GM23248 (cell line): ENCODE data around the gene EARS2. TPM values are rescaled to one million over a fixed set of nuclear protein-coding genes. Genes with fewer than 3 reads are reported as not detected.

Experiments
- DNase-seq: peaks from one replicate; pipeline ENCODE4 v3.0.0-alpha.2; 2015
- H2AFZ ChIP-seq: fragments of 200-600 bp; sonication (generic); 2 replicates; pipeline ENCODE4 v1.6.1; 2016; ENCODE audit warnings: antibody characterized with exemption
- H3F3A ChIP-seq: fragments of 200-600 bp; sonication (generic); 2 replicates; pipeline ENCODE4 v1.6.1; 2016; ENCODE audit warnings: mild to moderate bottlenecking, antibody characterized with exemption, mixed run types; ENCODE audit not compliant: insufficient read depth
- H3K27ac ChIP-seq: fragments of 200-600 bp; sonication (generic); 2 replicates; pipeline ENCODE4 v1.5.1; 2016; ENCODE audit warnings: mild to moderate bottlenecking
- H3K27me3 ChIP-seq: fragments of 200-600 bp; sonication (generic); replicated peaks from 2 replicates; pipeline ENCODE4 v1.6.1; 2016; ENCODE audit warnings: mild to moderate bottlenecking; ENCODE audit not compliant: insufficient read depth
- H3K36me3 ChIP-seq: fragments of 200-600 bp; sonication (generic); 2 replicates; pipeline ENCODE4 v1.6.1; 2016; ENCODE audit warnings: low read depth, mild to moderate bottlenecking
- H3K4me1 ChIP-seq: fragments of 200-600 bp; sonication (generic); 2 replicates; pipeline ENCODE4 v1.6.1; 2016; ENCODE audit warnings: mild to moderate bottlenecking; ENCODE audit not compliant: insufficient read depth
- H3K4me2 ChIP-seq: fragments of 200-600 bp; sonication (generic); one replicate; pipeline ENCODE4 v1.6.1; 2016; ENCODE audit warnings: mild to moderate bottlenecking; ENCODE audit not compliant: unreplicated experiment
- H3K4me3 ChIP-seq: fragments of 200-600 bp; sonication (generic); 2 replicates; pipeline ENCODE4 v1.5.1; 2016; ENCODE audit warnings: mild to moderate bottlenecking
- H3K79me2 ChIP-seq: fragments of 200-600 bp; sonication (generic); 2 replicates; pipeline ENCODE4 v1.6.1; 2016; ENCODE audit warnings: mild to moderate bottlenecking; ENCODE audit not compliant: insufficient read depth
- H3K9ac ChIP-seq: fragments of 200-600 bp; sonication (generic); 2 replicates; pipeline ENCODE4 v1.6.1; 2016; ENCODE audit warnings: mild to moderate bottlenecking
- H3K9me2 ChIP-seq: fragments of 200-600 bp; sonication (generic); 2 replicates; pipeline ENCODE4 v1.6.1; 2016; ENCODE audit warnings: mixed run types, mild to moderate bottlenecking, moderate library complexity; ENCODE audit not compliant: insufficient read depth
- H3K9me3 ChIP-seq: fragments of 200-600 bp; sonication (generic); one replicate; pipeline ENCODE4 v1.6.1; 2017; ENCODE audit warnings: low read depth
- H4K20me1 ChIP-seq: fragments of 200-600 bp; sonication (generic); 2 replicates; pipeline ENCODE4 v1.6.0; 2016; ENCODE audit not compliant: insufficient read depth
- EZH2 ChIP-seq: fragments of 200-600 bp; sonication (generic); IDR thresholded peaks from 2 replicates; pipeline ENCODE4 v1.6.1; 2018; ENCODE audit warnings: antibody characterized with exemption, mild to moderate bottlenecking; ENCODE audit not compliant: insufficient read depth, poor library complexity, severe bottlenecking
- EZH2phosphoT487 ChIP-seq: fragments of 200-600 bp; sonication (generic); IDR thresholded peaks from 2 replicates; pipeline ENCODE4 v1.6.1; 2018; ENCODE audit warnings: antibody characterized with exemption, moderate library complexity, mild to moderate bottlenecking, low read depth; ENCODE audit not compliant: insufficient read depth
- WGBS, 2 experiments: methylation state at CpG; one replicate each; pipeline ENCODE4 v1.1.6; 2015 to 2017; ENCODE audit warnings: low lambda C conversion rate in 2 of 2, low coverage in 1 of 2; ENCODE audit errors: missing lambda C conversion rate in 2 of 2; 5-methylcytosine and 5-hydroxymethylcytosine counted together
- in situ Hi-C: fragments of 300-500 bp; cut with MboI; formaldehyde crosslinking; loops from 2 replicates; pipeline ENCODE4 v1.15.0; 2020
- polyA plus RNA-seq: library from polyadenylated mRNA; unstranded; fragments of >200 nt; fragmentation: Nextera tagmentation; extraction: Ambion mirVana; gene quantifications from 2 replicates; pipeline ENCODE4 v1.2.1, GENCODE V29; 2016
- total RNA-seq: library from RNA; depleted of rRNA; stranded (reverse); fragments of >200 nt; shearing (Covaris generic); gene quantifications from 2 replicates; pipeline ENCODE4 v1.2.3, GENCODE V29; 2014

EARS2 gene
- total and polyA plus RNA-seq, 2 experiments from 2014 or later = 15.6 to 27.1 TPM

GRCh38 chr16:23491490-23492391 lies 65.4 kb downstream of the EARS2 start:
- peak; percentile 38 for DNase-seq
- Histone ChIP-seq H3K4me1 (peaks cover 13% of the 10 kb centered on the region; the same call in 1 of the 2 replicates), H3K9me3 (no peaks in the 10 kb centered on the region), H3K79me2 (no peaks in the 10 kb centered on the region), H3K27ac (no peak overlapping the region), H4K20me1 (no peaks in the 10 kb centered on the region), H3K27me3 (no peaks in the 10 kb centered on the region), H3K9me2 (no peaks in the 10 kb centered on the region), H3K36me3 (peaks cover 9% of the 10 kb centered on the region; the same call in 1 of the 2 replicates), H3K9ac (no peak overlapping the region), H3F3A (peaks cover 6% of the 10 kb centered on the region), H2AFZ (no peak overlapping the region), H3K4me3 (no peak overlapping the region), H3K4me2 (no peak overlapping the region)
- TF ChIP-seq EZH2 = no peak
- TF ChIP-seq EZH2phosphoT487 = no peak
- WGBS, 2 experiments = 75 to 76% methylated on average over 14 of the region's 14 CpGs
- in situ Hi-C loops = no loop called here

- no peak for TF ChIP-seq EZH2
- TF ChIP-seq EZH2phosphoT487 = no peak
- no peaks in the 10 kb centered on the region for H3K27me3 ChIP-seq
- no peak overlapping the region for H3K4me2 ChIP-seq
- H2AFZ ChIP-seq = no peak overlapping the region
- in situ Hi-C loops = no loop called here
- no peaks in the 10 kb centered on the region for H3F3A ChIP-seq
- H3K79me2 ChIP-seq = no peaks in the 10 kb centered on the region
- peaks cover 13% of the 10 kb centered on the region; the same call in 1 of the 2 replicates for H3K36me3 ChIP-seq
- WGBS, 2 experiments = 92 to 94% methylated on average over 5 of the region's 5 CpGs
- H4K20me1 ChIP-seq = no peaks in the 10 kb centered on the region
- H3K9me2 ChIP-seq = no peaks in the 10 kb centered on the region
- no peaks in the 10 kb centered on the region for H3K9me3 ChIP-seq
- no peak overlapping the region for H3K4me3 ChIP-seq
- DNase-seq = no peak
- no peak overlapping the region for H3K9ac ChIP-seq
- H3K4me1 ChIP-seq = no peaks in the 10 kb centered on the region
- no peak overlapping the region for H3K27ac ChIP-seq
These were observed 70.7 kb downstream of the EARS2 start for GRCh38 chr16:23486480-23486879.

DNA sequence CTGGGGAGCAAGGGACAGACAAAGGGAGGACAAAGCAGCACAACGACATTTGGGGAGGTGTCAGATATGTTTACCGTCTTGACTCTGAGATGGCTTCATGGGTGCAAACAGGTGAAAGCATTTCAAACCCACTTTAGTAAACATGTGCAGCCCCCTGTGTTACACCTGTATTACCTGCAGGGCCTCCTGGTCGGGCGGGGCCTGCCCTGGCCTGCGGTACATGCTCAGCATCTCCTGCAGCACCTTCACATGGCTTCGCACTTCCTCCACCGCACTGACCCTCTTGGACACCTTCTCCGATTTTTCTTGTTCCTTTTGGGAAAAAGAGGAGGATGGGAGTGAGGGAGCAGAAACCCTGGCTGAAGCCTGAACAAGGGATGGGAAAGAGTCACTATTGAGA lies 71.3 kb downstream of the EARS2 start:
- H3K36me3 ChIP-seq = peaks cover 13% of the 10 kb centered on the region; the same call in 1 of the 2 replicates

DNA sequence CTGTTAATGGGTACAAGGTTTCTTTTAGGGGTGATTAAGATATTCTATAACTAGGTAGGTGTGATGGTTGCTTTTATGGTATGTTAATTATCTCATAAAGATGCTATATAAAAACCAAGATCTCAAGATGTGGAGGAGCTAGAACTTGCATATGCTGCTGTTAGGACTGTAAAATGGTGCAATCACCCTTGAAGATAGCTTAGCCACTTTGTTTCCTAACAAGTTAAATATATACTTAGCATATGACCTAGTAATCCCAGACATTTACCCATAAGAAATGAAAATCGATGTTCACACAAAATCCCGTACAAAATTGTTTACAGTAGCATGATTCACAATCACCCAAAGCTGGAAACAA lies 71.9 kb downstream of the EARS2 start:
- 92 to 100% methylated on average over 2 of the region's 2 CpGs for WGBS, 2 experiments
- H3K36me3 ChIP-seq = peaks cover 10% of the 10 kb centered on the region; the same call in 1 of the 2 replicates
- in situ Hi-C loops = no loop called here

More for the DNA sequence above, 71.3 kb downstream of the EARS2 start:
- no peak overlapping the region for H3K27ac ChIP-seq
- H3K4me1 ChIP-seq = no peaks in the 10 kb centered on the region
- WGBS, 2 experiments = 92 to 93% methylated on average over 8 of the region's 8 CpGs
- DNase-seq = no peak
- no peaks in the 10 kb centered on the region for H3F3A ChIP-seq
- H2AFZ ChIP-seq = no peak overlapping the region
- no peak overlapping the region for H3K4me2 ChIP-seq
- no peak for TF ChIP-seq EZH2
- no peak for TF ChIP-seq EZH2phosphoT487
- no peaks in the 10 kb centered on the region for H3K79me2 ChIP-seq
- in situ Hi-C loops = no loop called here
- no peaks in the 10 kb centered on the region for H3K9me3 ChIP-seq
- H3K4me3 ChIP-seq = no peak overlapping the region
- no peaks in the 10 kb centered on the region for H3K9me2 ChIP-seq
- H4K20me1 ChIP-seq = no peaks in the 10 kb centered on the region
- H3K27me3 ChIP-seq = no peaks in the 10 kb centered on the region
- H3K9ac ChIP-seq = no peak overlapping the region

More for the DNA sequence above, 71.9 kb downstream of the EARS2 start:
- TF ChIP-seq EZH2 (no peak), EZH2phosphoT487 (no peak)
- Histone ChIP-seq H3K4me3 (no peak overlapping the region), H3K27ac (no peak overlapping the region), H3K4me1 (no peaks in the 10 kb centered on the region), H3F3A (no peaks in the 10 kb centered on the region), H3K27me3 (no peaks in the 10 kb centered on the region), H3K4me2 (no peak overlapping the region), H4K20me1 (no peaks in the 10 kb centered on the region), H3K79me2 (no peaks in the 10 kb centered on the region), H2AFZ (no peak overlapping the region), H3K9ac (no peak overlapping the region), H3K9me3 (no peaks in the 10 kb centered on the region), H3K9me2 (no peaks in the 10 kb centered on the region)
- DNase-seq = no peak
